ENCODE data around the gene SEMA4C.

GRCh38 chr2:96819128-96819875 lies 50.6 kb downstream of the SEMA4C start:
- TF ChIP-seq TAF1 (IDR thresholded peaks at IDR 0.05; ENCODE audit: low read depth) (no peak), CTCF (IDR thresholded peaks at IDR 0.05; ENCODE audit: poor library complexity, severe bottlenecking) (no peak), MXI1 (conservative IDR thresholded peaks at IDR 0.05; ENCODE audit: poor library complexity, severe bottlenecking) (no peak), REST (IDR thresholded peaks at IDR 0.05; ENCODE audit: borderline replicate concordance) (no peak), SMC3 (conservative IDR thresholded peaks at IDR 0.05; ENCODE audit: poor library complexity) (no peak), EZH2 (IDR thresholded peaks at IDR 0.05; ENCODE audit: borderline replicate concordance, insufficient read depth, low read length, poor library complexity, severe bottlenecking) (no peak), EP300 (conservative IDR thresholded peaks at IDR 0.05; ENCODE audit: poor library complexity, severe bottlenecking) (no peak), RAD21 (conservative IDR thresholded peaks at IDR 0.05) (no peak), POLR2AphosphoS5 (IDR thresholded peaks at IDR 0.05) (no peak)

Data from neural cell (in vitro differentiated cells).